ENCODE data around the gene SEC23IP.

DNA sequence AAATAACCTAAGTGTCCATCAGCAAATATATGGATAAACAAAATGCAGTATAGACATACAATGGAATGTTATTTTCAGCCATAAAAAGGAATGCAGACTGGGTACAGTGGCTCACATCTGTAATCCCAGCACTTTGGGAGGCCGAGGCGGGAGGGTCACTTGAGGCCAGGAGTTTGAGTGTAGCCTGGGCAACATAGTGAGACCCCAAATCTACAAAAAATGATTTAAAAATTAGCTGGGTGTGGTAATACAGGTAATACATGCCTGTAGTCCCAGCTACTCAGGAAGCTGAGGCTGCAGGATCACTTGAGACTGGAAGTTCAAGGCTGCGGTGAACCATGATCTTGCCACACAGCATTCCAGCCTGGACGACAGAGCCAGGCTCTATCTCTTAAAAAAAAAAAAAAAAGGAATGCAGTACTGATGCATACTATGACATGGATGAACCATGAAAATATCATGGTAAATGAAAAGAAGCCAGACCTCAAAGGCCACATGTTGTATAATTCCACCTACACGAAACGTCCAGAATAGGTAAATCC is 26.8 kb upstream of the SEC23IP start:
- TF ChIP-seq ZNF366 (tag by site-specific recombination; conservative IDR thresholded peaks at IDR 0.05) (no peak), BCL11A (tag by site-specific recombination; IDR thresholded peaks at IDR 0.05; ENCODE audit: low read depth) (no peak)
- TF ChIP-seq, protein P1, sequence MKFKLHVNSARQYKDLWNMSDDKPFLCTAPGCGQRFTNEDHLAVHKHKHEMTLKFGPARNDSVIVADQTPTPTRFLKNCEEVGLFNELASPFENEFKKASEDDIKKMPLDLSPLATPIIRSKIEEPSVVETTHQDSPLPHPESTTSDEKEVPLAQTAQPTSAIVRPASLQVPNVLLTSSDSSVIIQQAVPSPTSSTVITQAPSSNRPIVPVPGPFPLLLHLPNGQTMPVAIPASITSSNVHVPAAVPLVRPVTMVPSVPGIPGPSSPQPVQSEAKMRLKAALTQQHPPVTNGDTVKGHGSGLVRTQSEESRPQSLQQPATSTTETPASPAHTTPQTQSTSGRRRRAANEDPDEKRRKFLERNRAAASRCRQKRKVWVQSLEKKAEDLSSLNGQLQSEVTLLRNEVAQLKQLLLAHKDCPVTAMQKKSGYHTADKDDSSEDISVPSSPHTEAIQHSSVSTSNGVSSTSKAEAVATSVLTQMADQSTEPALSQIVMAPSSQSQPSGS (tag by site-specific recombination; IDR thresholded peaks at IDR 0.05; ENCODE audit: low read depth): no peak
